ENCODE results near the gene ACOXL.

DNA sequence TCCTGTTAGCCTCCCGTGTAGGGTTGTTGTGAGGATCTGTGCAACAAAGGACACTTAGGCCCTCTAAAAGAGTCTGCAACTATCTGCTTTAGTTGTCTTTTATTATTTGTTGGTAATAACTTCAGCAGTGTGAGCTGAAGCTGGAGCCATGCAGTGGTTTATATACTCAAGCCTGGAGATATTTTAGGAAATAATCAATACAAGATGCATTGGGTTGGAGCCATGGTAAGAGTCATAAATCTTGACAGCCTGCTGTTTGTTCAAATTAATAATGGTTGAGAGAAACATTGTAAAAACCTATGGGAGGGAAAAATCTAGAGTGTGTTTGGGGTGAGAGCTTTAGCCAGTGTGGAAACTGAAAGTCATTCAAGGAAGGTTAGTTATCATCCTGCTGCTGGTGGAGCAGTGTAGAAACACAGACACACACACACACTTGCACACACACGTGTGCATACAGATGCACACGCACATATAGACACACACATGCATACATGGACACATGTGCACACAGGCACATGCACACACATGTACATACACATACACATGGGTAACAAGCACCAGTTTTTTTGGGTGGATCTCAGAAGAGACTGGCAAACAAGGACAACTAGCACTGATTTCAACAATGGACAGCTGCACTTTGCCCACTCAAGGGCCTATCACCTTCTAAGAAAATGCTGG lies 51.0 kb downstream of the ACOXL start:
- TF ChIP-seq CTCF (IDR thresholded peaks at IDR 0.05) (no peak), POLR2A (IDR thresholded peaks at IDR 0.05) (no peak)

Data from testis (tissue), 2 donors.